NCI-H2196 (cell line): Measurements from ENCODE around the gene FGF3.

Source experiments
- DNase-seq: peaks from one replicate; lab custom pipeline; 2025; ENCODE audit not compliant: unreplicated experiment; lab: John Stamatoyannopoulos, UW

Gene FGF3

GRCh38 chr11:69804769-69805508 lies 14.3 kb downstream of the FGF3 start:
- no peak for DNase-seq

- DNase-seq: no peak
Observed at GRCh38 chr11:69803604-69804218, 15.5 kb downstream of the FGF3 start.

GRCh38 chr11:69803022-69803421 lies 16.2 kb downstream of the FGF3 start:
- no peak for DNase-seq

- DNase-seq: no peak
Observed at GRCh38 chr11:69802590-69802989, 16.6 kb downstream of the FGF3 start.

GRCh38 chr11:69801513-69802335 lies 17.5 kb downstream of the FGF3 start:
- no peak for DNase-seq

GRCh38 chr11:69800278-69800677 lies 18.9 kb downstream of the FGF3 start:
- DNase-seq: no peak

- DNase-seq: no peak
Observed at GRCh38 chr11:69799582-69799981, 19.6 kb downstream of the FGF3 start.

- DNase-seq: no peak
Observed at GRCh38 chr11:69799097-69799496, 20.1 kb downstream of the FGF3 start.

- DNase-seq: no peak
Observed at GRCh38 chr11:69797737-69798528, 21.3 kb downstream of the FGF3 start.

GRCh38 chr11:69797156-69797555 lies 22.1 kb downstream of the FGF3 start:
- no peak for DNase-seq

- no peak for DNase-seq
Observed at GRCh38 chr11:69796063-69796462, 23.2 kb downstream of the FGF3 start.

GRCh38 chr11:69791276-69792180 lies 27.7 kb downstream of the FGF3 start:
- no peak for DNase-seq

GRCh38 chr11:69788956-69789355 lies 30.3 kb downstream of the FGF3 start:
- DNase-seq: no peak

- no peak for DNase-seq
Observed at GRCh38 chr11:69787906-69788305, 31.3 kb downstream of the FGF3 start.

- DNase-seq: no peak
Observed at GRCh38 chr11:69787457-69787856, 31.8 kb downstream of the FGF3 start.

- DNase-seq: no peak
Observed at GRCh38 chr11:69781241-69781640, 38.0 kb downstream of the FGF3 start.

- DNase-seq: no peak
Observed at GRCh38 chr11:69778373-69778772, 40.8 kb downstream of the FGF3 start.

- DNase-seq: no peak
Observed at GRCh38 chr11:69775163-69775755, 44.0 kb downstream of the FGF3 start, which contains the start of gene FGF4. Gene FGF4, minus strand, starts transcription at chr11:69775341. Its CDS starts 257 bp downstream, at chr11:69775084.

GRCh38 chr11:69774354-69775162 lies 44.7 kb downstream of the FGF3 start:
- no peak for DNase-seq
